Measurements from ENCODE around the gene AMFR. TPM values are rescaled to one million over a fixed set of nuclear protein-coding genes. Genes with fewer than 3 reads are reported as not detected.

AMFR gene
- total RNA-seq, 2 donors from 2014 or later = 68.7 to 92.4 TPM

DNA sequence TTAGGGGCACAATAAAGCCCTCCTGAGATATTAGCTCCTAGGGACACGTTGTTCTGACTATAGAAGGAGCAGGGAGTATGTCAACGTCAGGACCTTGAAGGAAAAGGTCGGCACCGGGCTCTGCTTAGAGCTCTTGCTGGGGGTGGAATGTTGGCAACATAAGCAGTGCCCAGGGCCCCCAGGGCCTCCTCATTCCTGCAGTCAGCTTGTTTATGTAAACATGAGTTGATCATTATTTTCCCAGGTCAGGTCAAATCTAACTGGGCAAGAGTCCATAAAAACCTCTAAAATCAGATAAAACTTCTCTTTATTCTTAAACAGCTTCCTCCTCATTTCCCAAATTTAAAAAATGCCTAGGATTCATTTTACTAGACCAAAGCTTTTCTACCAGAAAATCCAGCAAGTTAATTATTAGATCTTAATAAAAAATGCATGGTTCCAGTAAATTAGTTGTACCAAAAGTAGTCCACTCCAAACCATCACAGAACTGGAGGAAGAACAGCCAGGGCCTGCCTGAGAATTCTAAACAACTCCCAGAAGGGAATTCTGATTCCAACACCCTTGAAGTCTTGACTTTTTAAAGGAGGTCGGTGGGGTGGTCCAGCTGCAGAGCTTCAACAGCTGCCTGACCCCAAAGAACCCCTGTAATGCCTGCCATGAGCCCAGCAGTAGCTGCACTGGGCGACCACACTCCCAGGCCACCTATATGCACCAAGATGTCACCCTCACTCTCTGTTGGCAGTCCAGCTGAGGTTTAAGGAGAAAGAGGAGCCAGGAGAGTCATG is 54.3 kb downstream of the AMFR start:
- TF ChIP-seq, protein P1, sequence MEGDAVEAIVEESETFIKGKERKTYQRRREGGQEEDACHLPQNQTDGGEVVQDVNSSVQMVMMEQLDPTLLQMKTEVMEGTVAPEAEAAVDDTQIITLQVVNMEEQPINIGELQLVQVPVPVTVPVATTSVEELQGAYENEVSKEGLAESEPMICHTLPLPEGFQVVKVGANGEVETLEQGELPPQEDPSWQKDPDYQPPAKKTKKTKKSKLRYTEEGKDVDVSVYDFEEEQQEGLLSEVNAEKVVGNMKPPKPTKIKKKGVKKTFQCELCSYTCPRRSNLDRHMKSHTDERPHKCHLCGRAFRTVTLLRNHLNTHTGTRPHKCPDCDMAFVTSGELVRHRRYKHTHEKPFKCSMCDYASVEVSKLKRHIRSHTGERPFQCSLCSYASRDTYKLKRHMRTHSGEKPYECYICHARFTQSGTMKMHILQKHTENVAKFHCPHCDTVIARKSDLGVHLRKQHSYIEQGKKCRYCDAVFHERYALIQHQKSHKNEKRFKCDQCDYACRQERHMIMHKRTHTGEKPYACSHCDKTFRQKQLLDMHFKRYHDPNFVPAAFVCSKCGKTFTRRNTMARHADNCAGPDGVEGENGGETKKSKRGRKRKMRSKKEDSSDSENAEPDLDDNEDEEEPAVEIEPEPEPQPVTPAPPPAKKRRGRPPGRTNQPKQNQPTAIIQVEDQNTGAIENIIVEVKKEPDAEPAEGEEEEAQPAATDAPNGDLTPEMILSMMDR (IDR thresholded peaks at IDR 0.05) = no peak
- DNase-seq = no peak
- H3K4me1 ChIP-seq = no peaks in the 10 kb centered on the region
- no peaks in the 10 kb centered on the region for H3K36me3 ChIP-seq
- H3K4me3 ChIP-seq = no peak overlapping the region
- H3K27me3 ChIP-seq = no peaks in the 10 kb centered on the region
- H3K27ac ChIP-seq = no peak overlapping the region
- intact Hi-C loops (cut with DNase I) = no loop called here
- H3K9me3 ChIP-seq = no peaks in the 10 kb centered on the region
- no peak overlapping the region for H3K9ac ChIP-seq (ENCODE audit: low read depth in 2 of 2, low read length in 2 of 2)

DNA sequence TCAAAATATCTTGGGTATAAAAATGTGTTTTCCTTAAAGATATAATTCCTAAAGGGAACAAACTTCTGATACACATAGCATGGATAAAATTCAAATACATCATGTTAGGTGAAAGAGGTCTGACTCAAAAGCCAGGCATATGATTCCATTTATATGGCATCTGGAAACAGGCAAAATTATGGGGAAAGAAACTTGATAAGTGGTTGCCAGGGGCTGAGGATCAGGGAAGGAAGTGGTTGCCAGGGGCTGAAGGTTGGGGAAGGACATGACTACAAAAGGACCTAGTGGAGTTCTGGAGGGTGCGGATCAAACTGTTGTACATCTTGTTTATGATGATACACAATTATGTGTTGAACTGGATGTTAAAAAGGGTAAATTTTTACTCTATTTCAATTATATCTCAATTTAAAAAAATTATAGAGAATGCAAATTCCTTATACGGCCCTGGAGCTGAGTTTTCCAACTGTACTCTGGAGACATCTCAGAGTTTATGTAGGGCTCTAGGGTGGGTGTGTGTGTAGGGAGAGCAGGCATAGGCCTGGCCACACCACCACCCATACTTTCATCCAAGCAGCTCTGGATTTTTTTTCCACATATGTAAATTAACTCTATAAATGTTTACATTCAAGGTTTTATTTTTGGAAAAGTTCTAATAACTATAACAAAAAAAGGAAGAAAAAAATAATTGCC is 55.0 kb downstream of the AMFR start:
- Histone ChIP-seq H3K4me1 (no peaks in the 10 kb centered on the region), H3K27ac (no peak overlapping the region), H3K27me3 (no peaks in the 10 kb centered on the region), H3K4me3 (no peak overlapping the region), H3K36me3 (no peaks in the 10 kb centered on the region), H3K9me3 (no peaks in the 10 kb centered on the region), H3K9ac (ENCODE audit: low read depth in 2 of 2, low read length in 2 of 2) (no peak overlapping the region)
- DNase-seq = no peak
- TF ChIP-seq, protein P1 (IDR thresholded peaks at IDR 0.05) = no peak
- intact Hi-C loops (cut with DNase I) = no loop called here

DNA sequence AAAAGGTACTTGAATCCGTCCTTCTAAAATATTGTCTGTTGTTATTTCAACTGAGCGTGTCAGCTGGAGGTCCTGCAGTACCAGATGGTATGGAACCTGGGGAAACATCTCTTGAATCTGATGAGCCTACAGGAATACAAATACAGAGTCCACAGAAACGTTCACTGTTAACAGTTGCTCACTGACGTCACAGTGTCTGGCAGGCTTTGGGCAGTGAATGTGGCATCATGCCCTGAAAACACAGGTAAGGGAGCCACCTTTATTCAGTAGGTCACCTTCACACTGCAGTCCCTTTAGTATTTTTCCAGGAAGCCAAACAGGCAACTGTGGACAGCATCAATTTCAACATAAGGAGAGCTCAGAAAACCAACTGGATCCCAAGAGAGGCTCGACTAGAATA is 56.1 kb downstream of the AMFR start:
- intact Hi-C loops (cut with DNase I) = no loop called here
- no peaks in the 10 kb centered on the region for H3K4me1 ChIP-seq
- H3K4me3 ChIP-seq = no peak overlapping the region
- H3K9me3 ChIP-seq = no peaks in the 10 kb centered on the region
- no peak for DNase-seq
- no peaks in the 10 kb centered on the region for H3K27me3 ChIP-seq
- no peak overlapping the region for H3K9ac ChIP-seq (ENCODE audit: low read depth in 2 of 2, low read length in 2 of 2)
- H3K27ac ChIP-seq = no peak overlapping the region
- no peaks in the 10 kb centered on the region for H3K36me3 ChIP-seq
- TF ChIP-seq, protein P1 (IDR thresholded peaks at IDR 0.05) = no peak

DNA sequence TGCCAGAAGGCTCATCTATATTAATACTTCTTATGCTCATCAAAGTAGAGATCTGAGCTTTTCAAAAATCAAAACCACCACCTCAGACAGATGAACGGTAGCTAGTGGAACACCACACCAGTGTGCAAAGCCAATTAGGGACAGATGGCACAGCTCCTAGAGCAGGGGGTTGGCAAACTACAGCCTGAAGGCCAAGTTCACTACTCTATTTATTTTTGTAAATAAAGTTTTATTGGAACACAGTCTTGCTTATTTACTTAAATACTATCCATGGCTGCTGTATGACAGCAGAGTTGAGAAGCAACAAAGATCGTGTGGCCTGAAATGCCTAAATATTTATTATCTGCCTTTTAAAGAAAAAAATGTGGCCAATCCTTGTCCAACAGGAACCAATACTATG is 56.8 kb downstream of the AMFR start:
- Histone ChIP-seq H3K27ac (no peak overlapping the region), H3K9ac (ENCODE audit: low read depth in 2 of 2, low read length in 2 of 2) (no peak overlapping the region), H3K4me1 (no peaks in the 10 kb centered on the region), H3K4me3 (no peak overlapping the region), H3K36me3 (no peaks in the 10 kb centered on the region), H3K27me3 (no peaks in the 10 kb centered on the region), H3K9me3 (no peaks in the 10 kb centered on the region)
- no peak for DNase-seq
- TF ChIP-seq, protein P1 (IDR thresholded peaks at IDR 0.05) = no peak
- intact Hi-C loops (cut with DNase I) = no loop called here

DNA sequence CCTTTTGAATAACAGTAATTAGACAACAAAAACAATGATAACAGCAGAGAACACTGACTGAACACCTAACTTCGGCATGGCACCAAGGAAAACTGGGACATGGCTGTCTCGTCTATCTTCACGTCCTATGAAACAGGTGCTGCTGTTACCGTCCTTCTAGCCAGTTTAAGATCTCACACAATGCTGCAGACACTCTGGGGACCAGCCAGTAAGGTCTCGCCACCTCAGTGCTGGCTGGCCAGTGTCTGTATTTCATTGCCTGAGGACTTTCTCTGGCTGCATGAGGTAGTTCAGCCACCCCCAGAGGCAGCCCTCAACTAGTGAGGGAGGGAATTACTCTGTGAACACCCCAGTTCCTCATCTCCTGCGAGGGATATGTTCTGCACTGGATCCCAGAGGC is 57.6 kb downstream of the AMFR start:
- no peak overlapping the region for H3K27ac ChIP-seq
- no peak overlapping the region for H3K4me3 ChIP-seq
- H3K36me3 ChIP-seq = no peaks in the 10 kb centered on the region
- TF ChIP-seq, protein P1 (IDR thresholded peaks at IDR 0.05) = no peak
- H3K9ac ChIP-seq (ENCODE audit: low read depth in 2 of 2, low read length in 2 of 2) = no peak overlapping the region
- H3K4me1 ChIP-seq = no peaks in the 10 kb centered on the region
- no peak for DNase-seq
- H3K27me3 ChIP-seq = no peaks in the 10 kb centered on the region
- intact Hi-C loops (cut with DNase I) = no loop called here
- H3K9me3 ChIP-seq = no peaks in the 10 kb centered on the region
